NCI-H2171 treated with DMSO at 0.1 percent for 48 hours (cell line): ENCODE measurements around the gene KRTAP12-4.
"Not testable (repeated sequence)": the region's sequence is repeated elsewhere in the genome, so short reads cannot be mapped to it uniquely, and the experiment has no call there.

Experiments
- DNase-seq: peaks from one replicate; lab custom pipeline; 2025; lab: John Stamatoyannopoulos, UW

The KRTAP12-4 gene, protein sequence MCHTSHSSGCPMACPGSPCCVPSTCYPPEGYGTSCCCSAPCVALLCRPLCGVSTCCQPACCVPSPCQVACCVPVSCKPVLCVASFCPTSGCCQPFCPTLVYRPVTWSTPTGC

DNA sequence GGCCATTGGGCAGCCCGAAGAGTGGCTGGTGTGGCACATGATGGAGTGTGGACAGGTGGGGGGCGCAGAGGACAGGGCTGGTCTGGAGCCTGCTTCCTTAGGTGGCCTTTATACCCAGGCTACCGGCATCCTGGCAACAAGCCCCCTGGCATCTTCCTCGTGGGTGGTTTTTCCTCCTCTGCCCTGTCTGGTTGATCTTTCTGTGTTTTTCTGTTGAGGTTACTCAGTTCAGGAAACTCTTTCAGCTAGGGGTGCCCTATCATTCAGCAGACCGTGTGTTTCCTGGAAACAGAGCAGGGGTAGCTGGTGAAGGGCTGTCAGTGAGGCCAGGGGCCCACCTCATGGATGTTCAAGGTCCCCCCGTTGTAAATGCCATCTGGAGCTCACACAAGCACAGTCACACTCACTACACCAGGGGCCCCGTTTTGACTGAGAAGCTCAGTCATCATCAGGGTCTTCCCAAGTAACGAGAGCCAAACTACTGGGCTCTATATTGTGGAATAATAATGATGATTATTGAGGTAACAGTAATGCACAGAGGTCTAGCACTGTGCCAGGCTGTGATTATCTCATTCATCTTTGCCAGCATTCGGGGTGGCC lies at the start of gene KRTAP12-4:
Gene KRTAP12-4, minus strand, starts transcription at position 84 of the 600 bp plus-strand sequence. Its CDS starts 45 bp downstream, at position 39.
- no peak for DNase-seq

DNA sequence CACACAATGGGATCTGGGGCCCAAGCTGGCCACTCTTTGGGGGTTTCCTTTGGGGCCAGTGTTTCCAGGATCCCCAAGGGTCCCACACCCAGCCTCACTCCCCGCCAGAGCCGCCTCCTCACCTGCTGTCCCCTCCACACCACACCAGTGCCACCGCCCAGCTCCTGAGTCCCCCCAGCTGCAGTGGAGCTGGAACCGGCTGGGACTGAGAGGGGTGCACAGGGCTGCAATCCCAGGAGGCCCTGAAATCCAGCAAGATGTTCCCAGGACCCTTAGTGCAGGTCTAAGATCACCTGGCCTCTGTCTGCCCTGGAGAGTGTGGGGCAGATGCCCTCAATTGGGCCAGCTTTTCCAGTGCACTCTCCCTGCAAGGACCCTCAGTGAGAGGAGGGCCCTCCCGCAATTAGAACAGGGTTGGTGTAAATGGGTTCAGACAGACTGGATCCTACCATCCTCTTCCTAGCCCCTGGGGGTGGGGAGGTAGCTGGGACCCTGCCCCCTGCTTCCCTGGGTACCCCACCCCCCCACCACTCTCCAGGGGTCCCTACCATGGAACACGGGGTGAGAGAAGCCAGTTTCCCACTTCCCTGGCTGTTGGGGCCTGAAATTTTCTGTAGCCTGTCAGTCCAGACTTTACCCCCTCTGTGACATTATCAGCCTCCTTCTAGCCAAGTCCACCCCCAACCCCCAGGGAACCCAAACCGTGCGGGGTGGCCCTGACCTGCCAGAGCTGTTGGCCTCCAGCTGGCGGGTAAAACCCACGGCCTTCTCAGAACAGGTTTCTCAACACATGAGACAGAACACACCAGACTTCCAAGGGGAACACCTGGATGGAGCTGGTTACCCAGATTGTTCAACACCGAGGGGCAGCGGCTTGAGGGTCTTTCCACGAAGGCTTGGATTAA lies 49.5 kb upstream of the KRTAP12-4 start:
- no peak for DNase-seq

DNA sequence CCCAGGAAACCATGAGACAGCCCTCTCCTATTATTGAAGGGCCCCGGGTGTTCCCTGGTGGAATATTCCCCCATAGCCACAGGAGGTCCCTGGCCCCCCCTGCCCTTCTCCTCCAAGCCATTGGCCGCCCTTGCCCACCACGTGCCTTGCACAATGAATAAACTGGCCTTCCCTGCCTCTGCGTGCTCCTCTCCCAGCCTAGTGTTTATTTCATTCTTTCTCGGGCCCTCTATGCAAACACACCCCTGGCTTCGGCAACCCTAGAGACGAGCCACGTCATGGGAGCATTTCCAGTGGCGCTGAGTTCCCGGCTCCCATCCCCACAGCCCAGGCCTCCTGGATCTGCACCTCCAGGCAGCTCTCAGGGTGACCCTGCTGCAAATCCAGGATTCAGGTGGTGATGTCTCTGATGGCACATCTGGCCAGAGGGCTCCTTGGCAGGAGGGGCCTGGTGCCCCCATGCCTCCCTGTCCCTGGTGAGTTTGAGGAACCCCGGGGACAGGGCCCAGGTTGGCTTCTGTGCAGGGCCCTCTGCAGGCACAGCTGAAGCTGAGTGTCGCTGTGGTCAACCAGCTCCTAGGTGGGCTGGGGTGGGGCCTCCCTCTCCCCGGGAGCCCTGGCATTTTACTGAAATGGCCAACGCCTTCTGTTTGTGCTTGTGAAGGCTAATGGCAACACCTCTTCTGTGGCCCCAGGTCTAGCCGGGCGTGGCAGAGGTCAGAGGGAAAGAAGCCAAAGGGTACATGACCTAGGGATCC lies 48.7 kb upstream of the KRTAP12-4 start:
- no peak for DNase-seq

DNA sequence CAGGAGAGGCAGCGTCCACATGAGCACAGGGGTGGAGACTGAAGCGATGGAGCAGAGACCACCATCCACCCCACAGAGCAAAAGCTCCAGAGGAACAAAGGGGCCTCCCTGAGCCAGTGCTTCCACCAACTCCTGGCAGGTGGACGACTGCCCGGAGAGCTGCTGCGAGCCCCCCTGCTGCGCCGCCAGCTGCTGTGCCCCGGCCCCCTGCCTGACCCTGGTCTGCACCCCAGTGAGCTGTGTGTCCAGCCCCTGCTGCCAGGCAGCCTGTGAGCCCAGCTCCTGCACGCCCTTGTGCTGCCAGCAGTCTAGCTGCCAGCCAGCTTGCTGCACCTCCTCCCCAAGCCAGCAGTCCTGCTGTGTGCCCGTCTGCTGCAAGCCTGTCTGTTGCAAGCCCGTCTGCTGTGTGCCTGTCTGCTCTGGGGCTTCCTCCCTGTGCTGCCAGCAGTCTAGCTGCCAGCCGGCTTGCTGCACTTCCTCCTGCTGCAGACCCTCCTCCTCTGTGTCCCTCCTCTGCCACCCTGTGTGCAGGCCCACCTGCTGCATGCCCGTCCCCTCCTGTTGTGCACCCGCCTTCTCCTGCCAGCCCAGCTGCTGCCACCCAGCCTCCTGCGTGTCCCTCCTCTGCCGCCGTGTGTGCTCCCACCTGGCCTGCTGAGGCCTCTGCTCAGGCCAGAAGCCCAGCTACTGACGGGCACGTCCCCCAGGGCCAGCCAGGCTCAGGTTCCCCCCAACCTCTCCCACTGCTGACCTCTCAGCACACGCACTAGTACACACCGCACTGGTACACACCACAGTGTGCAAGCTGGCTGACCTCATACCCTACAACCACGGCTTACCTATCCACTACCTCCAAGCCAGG lies 47.9 kb upstream of the KRTAP12-4 start:
- peak; percentile 62 for DNase-seq

DNA sequence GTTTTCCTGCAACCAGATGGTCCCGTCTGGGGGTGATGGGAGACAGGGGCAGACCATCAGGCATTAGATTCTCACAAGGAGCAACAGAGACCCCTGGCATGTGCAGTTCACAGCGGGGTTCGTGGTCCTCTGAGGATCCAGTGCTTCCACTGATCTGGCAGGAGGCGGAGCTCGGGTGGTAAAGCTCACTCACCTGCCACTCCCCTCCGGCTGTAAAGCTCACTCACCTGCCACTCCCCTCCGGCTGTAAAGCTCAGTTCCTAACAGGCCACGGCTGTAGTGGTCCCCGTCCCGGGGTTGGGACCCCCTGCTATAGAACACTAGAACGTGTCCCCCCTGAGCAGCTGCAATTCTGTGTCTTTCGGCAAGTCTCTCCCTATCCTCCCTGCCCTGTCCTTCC lies 47.1 kb upstream of the KRTAP12-4 start:
- peak; percentile 90 for DNase-seq

DNA sequence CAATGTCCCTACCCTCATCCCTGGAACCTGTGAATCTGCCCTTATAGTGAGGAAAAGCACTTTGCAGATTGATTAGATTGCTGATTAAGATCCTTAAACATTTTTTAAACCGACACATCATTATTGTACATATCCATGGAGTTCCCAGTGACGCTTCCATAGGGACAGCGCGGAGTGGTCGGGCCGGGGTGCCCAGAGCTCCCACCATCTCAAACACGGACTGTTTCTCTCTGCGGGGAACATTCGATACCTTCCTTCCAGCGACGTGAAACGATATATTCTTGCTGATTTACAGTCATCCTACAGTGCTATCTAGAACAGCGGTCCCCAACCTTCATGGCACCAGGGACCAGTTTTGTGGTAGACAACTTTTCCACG lies 46.6 kb upstream of the KRTAP12-4 start:
- peak; percentile 55 for DNase-seq

DNA sequence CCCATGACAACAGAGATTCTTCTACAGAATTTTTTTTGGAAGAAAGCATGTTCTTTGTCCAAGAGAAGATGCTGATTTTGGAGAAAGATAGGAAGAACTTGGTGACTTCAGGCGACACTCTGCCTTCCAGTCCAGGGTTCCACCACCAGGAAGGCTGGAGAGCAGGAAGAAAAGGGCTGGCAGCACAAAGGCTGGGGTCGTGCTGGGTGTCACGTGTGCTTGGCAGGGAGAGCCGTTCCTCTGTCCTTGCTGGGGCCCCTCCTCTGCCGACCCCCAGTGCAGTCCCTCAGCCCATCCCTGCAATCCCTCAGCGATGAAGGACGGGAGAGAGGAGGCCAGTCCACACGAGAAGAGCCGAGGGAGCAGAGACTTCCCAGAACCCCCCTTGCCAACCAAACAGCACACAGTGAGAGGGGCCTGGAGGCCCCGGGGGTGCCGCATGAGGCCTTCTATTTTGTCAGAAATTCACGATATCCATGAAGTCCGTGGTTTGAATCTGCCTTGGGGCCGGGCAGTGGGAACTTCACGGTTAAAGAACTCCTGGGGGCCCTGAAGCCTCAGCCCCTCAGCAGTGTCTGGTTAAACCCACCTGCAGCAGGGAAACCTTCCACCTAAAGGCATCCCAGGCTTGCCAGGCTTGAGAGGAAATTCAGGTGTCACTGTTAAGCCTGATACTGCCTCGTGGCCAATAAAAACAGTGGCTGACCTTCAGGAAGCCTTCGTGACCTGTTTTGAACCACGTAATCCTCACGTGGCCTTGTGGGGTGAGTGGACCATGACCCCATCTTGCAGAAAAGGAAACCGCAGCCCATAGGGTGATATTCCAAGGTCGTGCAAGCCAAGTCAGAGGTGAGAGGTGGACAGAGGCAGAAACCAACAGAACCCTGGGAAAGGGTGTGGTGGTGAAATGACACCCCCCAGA lies 45.9 kb upstream of the KRTAP12-4 start:
- no peak for DNase-seq

DNA sequence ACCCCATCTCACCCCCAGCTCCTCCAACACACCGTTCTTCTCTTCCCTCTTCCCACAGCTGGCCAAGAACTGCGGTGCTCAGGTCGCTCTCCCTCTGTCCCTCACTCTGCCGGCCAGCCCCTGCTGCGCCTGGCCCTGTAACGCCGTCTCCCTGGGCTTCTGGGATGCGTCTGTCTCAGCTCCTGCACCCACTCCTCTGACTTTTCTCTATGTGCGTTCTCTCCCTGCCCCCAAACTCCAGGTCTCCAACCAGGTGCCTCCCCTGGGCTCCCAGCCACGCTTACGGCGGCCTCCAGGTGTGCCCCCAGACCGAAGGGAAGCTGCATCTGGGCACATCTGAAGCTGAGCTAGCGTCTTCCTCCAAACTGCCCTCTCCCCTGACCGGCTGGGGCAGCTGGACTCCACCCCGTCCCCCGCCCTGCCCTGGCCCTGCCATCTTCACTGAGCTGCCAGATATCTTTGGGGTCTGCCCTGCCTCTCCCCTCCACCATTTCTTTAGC lies 45.1 kb upstream of the KRTAP12-4 start:
- no peak for DNase-seq

DNA sequence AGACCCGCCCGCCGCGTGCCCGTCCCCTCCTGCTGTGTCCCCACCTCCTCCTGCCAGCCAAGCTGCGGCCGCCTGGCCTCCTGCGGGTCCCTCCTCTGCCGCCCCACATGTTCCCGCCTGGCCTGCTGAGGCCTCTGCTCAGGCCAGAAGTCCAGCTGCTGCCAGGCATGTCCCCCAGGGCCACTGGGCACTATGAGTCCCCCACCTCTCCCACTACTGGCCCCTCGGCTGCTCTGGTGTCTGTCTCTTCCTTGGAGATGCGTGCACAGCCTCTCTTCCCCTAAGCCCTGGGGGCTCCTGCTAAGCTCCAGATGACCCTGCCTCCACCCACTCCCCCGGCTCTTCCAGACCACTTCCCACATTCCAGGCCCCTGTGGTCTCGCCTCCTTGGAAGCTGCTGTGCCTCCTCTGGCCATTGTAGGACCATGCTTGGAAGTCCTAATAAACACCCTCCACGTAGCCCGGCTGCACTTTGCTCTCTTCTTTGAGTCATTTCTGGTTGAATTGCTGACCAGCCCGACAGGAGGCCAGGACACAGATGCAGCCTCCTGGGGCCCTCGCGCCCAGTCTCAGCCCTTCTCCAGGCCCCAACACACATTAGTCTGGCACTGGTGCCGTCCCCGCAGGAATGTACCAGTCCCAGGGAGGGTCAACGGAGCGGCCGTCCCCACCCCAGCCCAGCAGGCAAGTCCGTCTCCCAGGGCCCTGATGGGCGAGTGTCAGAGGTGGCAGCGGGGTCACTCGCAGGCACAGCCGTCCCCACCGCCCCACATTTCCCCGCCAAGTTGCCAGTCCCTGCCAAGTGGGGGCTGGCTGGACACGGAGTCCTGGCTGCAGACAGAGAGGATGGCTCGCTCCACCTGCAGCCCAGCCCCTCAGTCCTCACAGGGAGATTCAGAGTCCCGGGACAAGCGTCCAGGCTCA lies 43.6 kb upstream of the KRTAP12-4 start:
- DNase-seq = no peak

DNA sequence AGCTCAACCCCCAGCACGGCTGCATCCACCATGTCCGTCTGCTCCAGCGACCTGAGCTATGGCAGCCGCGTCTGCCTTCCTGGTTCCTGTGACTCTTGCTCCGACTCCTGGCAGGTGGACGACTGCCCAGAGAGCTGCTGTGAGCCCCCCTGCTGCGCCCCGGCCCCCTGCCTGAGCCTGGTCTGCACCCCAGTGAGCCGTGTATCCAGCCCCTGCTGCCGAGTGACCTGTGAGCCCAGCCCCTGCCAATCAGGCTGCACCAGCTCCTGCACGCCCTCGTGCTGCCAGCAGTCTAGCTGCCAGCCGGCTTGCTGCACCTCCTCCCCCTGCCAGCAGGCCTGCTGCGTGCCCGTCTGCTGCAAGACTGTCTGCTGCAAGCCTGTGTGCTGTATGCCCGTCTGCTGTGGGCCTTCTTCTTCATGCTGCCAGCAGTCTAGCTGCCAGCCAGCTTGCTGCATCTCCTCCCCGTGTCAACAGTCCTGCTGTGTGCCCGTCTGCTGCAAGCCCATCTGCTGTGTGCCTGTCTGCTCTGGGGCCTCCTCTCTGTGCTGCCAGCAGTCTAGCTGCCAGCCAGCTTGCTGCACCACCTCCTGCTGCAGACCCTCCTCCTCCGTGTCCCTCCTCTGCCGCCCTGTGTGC lies 42.8 kb upstream of the KRTAP12-4 start, which contains the start of gene KRTAP10-12:
Gene KRTAP10-12, plus strand, starts transcription at position 1 of the 639 bp plus-strand sequence. Its CDS starts 30 bp downstream, at position 31.
- not testable (repeated sequence) for DNase-seq

DNA sequence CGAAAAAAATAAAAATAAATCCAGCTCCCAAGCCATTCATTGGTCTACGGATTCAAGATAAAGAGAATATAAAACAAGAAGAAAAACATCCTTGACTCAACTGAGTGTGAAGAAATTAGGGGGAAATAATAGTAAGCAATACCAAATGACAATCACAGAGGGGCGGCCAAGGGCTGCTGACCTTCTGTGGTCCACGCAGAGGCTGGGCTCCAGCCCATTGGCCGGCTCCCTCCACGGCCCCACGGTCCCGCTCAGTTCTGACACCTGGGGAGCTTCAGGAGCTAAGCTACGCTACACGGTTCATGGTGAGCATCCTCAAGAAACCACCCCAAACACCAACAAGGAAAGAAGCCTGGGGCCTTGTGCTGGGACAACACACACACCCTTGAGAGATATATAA lies 42.1 kb upstream of the KRTAP12-4 start:
- DNase-seq = no peak

DNA sequence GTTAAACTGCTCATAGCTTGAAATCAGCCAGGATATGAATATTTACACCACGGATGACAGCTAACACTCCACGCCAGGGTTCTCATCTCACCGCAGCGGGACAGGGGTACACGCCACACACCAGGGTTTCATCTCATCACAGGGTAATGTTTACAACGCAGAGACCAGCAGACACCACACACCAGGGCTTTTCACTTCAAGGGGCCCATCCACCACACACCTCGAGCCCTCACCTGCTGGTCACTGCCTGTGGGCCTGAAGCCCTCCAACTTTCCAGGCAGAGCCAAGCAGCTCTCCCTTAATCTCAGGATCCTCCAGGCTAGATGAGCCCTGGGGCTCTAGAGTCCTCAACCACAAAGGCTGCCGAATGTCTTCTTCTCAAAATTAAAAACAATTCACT lies 41.2 kb upstream of the KRTAP12-4 start:
- no peak for DNase-seq

DNA sequence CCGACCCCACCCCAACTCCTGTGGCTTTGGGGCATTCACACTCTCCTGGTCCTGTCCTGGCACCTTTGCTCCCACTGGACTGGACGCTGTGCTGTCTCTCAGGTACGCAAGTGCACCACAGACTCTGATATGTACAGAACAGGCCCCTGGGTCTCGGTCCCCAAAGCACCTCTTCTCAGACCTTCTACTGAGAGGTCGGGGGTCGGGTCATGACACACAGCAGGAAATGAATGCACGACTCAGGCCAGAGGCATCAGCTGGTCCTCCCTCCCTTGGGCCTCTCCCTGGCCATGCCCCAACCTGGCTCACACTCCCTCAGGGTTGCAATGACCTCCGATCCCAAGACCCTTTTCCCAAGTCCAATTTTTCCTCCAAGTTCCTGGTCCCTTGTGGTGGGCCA lies 40.7 kb upstream of the KRTAP12-4 start:
- DNase-seq = no peak

DNA sequence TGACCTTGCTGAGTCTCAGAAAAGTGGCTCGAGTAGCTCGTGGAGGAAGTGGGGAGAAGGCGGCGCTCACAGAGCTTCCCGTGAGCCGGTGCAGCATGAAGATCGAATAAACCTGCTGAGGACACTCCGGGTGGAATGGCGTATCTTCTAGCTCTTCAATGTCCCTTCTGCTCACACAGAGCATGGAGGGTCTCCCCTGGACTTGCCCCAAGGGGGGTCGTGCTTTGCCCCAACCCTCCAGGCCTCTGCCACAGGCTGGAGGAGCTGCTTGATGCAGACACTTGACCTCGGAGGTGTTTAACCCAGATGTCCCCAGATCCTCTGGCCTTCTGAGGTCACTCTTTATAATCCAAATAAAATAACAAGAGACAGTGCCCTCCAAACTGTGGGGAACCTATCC lies 40.3 kb upstream of the KRTAP12-4 start:
- DNase-seq = no peak

DNA sequence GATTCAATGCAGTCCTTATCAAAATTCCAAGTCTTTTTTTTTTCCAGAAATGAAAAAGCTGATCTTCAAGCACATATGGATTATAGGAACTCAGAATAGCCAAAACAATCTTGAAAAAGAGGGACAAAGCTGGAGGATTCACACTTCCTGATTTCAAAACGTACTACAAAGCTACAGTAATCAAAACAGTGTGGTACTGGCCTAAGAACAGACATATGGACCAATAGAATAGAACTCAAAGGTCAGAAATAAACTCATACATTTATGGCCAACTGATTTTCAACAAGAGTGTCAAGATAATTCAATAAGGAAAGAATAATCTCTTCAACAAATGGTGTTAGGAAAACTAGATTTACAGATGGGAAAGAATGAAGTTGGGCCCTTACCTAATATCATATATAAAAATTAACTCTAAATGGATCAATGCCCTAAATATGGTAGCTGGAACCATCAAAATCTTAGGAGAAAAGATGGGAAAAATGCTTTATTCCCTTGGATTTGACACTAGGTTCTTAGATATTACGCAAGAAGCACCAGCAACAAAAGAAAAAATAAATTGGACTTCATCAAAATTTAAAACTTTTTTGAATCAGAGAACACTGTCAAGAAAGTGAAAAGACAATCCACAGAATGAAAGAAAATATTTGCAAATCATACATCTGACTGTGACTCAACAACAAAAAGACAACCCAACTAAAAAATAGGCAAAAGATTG lies 38.5 kb upstream of the KRTAP12-4 start:
- no peak for DNase-seq

DNA sequence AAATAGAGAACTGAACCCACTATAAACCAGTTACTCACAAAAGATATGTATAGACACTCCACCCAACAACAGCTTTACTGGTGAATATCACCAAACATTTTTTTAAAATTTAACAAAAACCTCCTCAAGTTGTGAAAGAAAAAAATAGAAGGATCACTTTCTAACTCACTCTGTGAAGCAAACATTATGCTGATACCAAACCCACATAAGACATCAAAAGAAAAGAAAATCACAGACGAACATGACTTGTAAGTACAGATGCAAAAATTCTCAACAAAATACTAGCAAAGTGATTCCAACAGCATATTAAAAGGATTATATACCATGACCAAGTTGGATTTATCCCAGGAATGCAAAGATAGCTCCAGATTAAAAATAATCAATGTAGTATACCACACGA lies 37.2 kb upstream of the KRTAP12-4 start:
- DNase-seq = no peak

DNA sequence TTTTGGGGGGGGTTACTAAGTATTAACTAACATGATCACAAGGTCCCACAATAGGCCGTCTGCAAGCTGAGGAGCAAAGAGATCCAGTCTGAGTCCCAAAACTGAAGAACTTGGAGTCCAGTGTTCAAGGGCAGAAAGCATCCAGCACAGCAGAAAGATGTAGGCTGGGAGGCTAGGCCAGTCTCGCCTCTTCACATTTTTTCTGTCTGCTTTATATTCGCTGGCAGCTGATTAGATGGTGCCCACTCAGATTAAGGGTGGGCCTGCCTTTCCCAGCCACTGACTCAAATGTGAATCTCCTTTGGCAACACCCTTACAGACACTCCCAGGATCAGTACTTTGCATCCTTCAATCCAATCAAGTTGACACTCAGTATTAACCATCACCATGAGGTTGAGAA lies 35.3 kb upstream of the KRTAP12-4 start:
- not testable (repeated sequence) for DNase-seq

DNA sequence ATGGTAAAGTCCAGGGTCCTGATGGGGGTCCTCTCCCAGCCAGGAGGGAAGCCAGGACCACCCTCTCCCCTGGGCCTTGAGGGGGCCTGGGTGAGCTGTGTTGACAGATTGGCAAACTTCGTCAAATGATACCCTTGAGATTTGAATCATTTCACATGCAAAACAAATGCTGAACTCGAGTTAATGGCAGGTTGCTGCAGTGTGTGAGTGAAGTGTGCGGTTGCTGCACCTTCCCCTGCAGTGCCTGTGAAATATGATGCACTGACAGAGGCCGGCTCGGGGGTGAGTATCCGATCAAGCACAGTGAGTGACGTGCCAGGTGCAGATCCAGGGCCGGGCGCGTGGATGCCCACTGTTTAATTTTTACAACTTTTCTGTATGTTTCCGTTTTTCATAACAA lies 33.2 kb upstream of the KRTAP12-4 start:
- DNase-seq = peak; percentile 88
